Peyer's patch (tissue), 4 donors: ENCODE results near the gene GNAO1. TPM values are rescaled to one million over a fixed set of nuclear protein-coding genes. Genes with fewer than 3 reads are reported as not detected.

Experiments used
- DNase-seq, 3 donors: peaks; one replicate each; pipeline ENCODE4 v3.0.0-alpha.2; 2017 to 2019
- H3K27ac ChIP-seq, 4 donors: fragments of 200-600 bp; sonication (generic); one replicate each; pipeline ENCODE4 v1.5.1; 2016 to 2019
- H3K27me3 ChIP-seq, 2 donors: fragments of 200-600 bp; sonication (generic); one replicate each; pipeline ENCODE4 v1.5.1; 2019
- H3K36me3 ChIP-seq, 3 donors: fragments of 200-600 bp; sonication (generic); one replicate each; pipeline ENCODE4 v1.5.1; 2016 to 2019
- H3K4me1 ChIP-seq, 4 donors: fragments of 200-600 bp; sonication (generic); one replicate each; pipeline ENCODE4 v1.5.1; 2016 to 2019
- H3K4me3 ChIP-seq, 4 donors: fragments of 200-600 bp; sonication (generic); 1 replicate in 3 of 4; 2 replicates in 1 of 4; pipeline ENCODE4 v1.5.1; 2016 to 2019; ENCODE audit warnings: mild to moderate bottlenecking in 1 of 4
- H3K9me3 ChIP-seq, 4 donors: fragments of 200-600 bp; sonication (generic); one replicate each; pipeline ENCODE4 v1.5.1; 2016 to 2019; ENCODE audit warnings: mild to moderate bottlenecking in 1 of 4
- POLR2A ChIP-seq, 2 donors: fragments of 450-650 bp; IDR thresholded peaks; one replicate each; pipeline ENCODE4 v1.5.1; 2017; ENCODE audit warnings: antibody characterized with exemption in 2 of 2, mild to moderate bottlenecking in 2 of 2, moderate library complexity in 2 of 2
- total RNA-seq, 4 donors: library from RNA; depleted of rRNA; stranded (reverse); fragments of >200 nt; gene quantifications; one replicate each; pipeline ENCODE4 v1.1.0, GENCODE V29; 2016
- TF ChIP-seq, protein P1 (sequence below), 6 experiments: fragments of 450-650 bp in 4 of 6; fragments of 200-600 bp in 2 of 6; sonication (generic) in 1 of 6; IDR thresholded peaks; one replicate each; pipeline ENCODE4 v1.5.1; 2017 to 2019; ENCODE audit warnings: antibody characterized with exemption in 6 of 6, mild to moderate bottlenecking in 3 of 6, moderate library complexity in 1 of 6

Gene GNAO1
- total RNA-seq, 4 donors from 2014 or later, result 6.3 to 39.6 (median 7.3) TPM

DNA sequence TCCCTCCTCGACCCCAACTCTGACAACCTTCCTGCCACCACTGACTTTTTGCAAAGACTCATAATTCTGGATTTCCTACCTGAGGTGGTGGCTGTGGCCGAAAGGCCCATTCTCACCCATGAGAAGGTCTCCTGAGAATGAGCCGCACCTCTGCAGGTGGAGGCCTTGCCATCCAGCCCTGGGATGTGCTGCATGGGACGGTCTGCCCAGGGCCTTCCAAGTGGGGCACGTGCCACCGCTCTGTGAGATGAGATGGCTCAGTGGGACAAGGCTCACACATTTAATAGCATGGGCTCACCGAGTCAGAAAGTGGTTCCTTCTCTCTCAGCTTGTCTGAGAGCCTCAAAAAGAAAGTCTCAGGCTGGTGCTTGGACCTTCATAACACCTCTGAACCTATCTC lies 121.3 kb downstream of the GNAO1 start:
- no peak for DNase-seq

DNA sequence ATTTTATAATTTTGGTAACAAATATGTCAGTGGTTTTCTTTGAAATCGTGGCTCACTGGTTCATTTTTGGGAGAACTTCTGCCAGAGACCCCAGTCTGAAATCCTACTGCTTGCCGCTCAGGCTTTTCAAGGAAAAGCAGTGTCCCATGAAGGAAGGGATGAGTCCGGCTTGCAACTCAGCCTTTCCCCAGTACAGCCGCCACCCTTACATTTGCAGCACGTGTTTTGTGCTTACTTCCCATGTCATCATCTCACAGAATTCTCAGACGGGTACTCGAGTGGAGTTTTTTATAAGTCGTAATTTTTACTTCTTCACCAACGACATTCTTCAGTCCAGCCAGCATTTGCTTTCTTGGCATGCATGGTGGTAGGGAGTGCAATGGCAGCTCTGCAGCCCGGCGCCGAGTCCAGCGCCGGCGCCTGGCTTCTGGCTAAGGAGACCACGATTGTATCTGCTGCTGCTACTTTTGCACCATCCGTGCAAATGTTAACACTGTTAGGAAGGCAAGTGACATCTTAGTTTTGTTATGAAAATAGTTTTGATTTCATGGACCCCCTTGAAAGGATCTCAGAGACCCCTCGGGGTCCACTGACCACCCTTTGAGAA lies 123.1 kb downstream of the GNAO1 start:
- no peak overlapping the region for H3K27ac ChIP-seq
- H3K36me3 ChIP-seq, result no peaks in the 10 kb centered on the region
- H3K27me3 ChIP-seq, result no peaks in the 10 kb centered on the region
- no peaks in the 10 kb centered on the region for H3K9me3 ChIP-seq
- DNase-seq, result no peak
- TF ChIP-seq POLR2A (IDR thresholded peaks at IDR 0.05), result no peak
- TF ChIP-seq, protein P1, sequence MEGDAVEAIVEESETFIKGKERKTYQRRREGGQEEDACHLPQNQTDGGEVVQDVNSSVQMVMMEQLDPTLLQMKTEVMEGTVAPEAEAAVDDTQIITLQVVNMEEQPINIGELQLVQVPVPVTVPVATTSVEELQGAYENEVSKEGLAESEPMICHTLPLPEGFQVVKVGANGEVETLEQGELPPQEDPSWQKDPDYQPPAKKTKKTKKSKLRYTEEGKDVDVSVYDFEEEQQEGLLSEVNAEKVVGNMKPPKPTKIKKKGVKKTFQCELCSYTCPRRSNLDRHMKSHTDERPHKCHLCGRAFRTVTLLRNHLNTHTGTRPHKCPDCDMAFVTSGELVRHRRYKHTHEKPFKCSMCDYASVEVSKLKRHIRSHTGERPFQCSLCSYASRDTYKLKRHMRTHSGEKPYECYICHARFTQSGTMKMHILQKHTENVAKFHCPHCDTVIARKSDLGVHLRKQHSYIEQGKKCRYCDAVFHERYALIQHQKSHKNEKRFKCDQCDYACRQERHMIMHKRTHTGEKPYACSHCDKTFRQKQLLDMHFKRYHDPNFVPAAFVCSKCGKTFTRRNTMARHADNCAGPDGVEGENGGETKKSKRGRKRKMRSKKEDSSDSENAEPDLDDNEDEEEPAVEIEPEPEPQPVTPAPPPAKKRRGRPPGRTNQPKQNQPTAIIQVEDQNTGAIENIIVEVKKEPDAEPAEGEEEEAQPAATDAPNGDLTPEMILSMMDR (IDR thresholded peaks at IDR 0.05), result no peak
- H3K4me3 ChIP-seq, result no peak overlapping the region
- no peaks in the 10 kb centered on the region for H3K4me1 ChIP-seq

More for the DNA sequence above, 121.3 kb downstream of the GNAO1 start:
- TF ChIP-seq, protein P1 (IDR thresholded peaks at IDR 0.05), result no peak
- TF ChIP-seq POLR2A (IDR thresholded peaks at IDR 0.05), result no peak
- no peak overlapping the region for H3K4me3 ChIP-seq
- no peaks in the 10 kb centered on the region for H3K9me3 ChIP-seq
- H3K4me1 ChIP-seq, result no peaks in the 10 kb centered on the region
- no peaks in the 10 kb centered on the region for H3K27me3 ChIP-seq
- no peaks in the 10 kb centered on the region for H3K36me3 ChIP-seq
- H3K27ac ChIP-seq, result no peak overlapping the region

DNA sequence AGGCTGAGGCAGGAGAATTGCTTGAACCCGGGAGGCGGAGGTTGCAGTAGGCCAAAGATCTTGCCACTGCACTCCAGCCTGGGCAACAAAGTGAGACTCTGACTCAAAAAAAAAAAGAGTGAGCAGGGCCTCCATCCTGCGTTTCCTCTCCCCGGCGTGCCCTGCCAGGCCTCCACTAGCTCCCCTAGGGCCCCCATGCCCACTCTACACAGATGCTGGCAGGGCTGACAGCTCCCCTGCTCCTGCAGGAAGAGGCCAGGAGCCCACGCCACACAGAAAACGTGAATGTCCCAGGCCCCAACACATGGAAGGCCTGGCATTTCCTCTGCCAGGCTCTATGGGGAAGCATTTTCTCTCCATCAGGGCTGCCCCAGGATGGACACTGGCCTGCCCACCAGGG lies 124.7 kb downstream of the GNAO1 start:
- no peak for DNase-seq
- no peaks in the 10 kb centered on the region for H3K36me3 ChIP-seq
- no peaks in the 10 kb centered on the region for H3K27me3 ChIP-seq
- no peaks in the 10 kb centered on the region for H3K4me1 ChIP-seq
- no peak overlapping the region for H3K27ac ChIP-seq
- no peak overlapping the region for H3K4me3 ChIP-seq
- TF ChIP-seq POLR2A (IDR thresholded peaks at IDR 0.05), result no peak
- TF ChIP-seq, protein P1 (IDR thresholded peaks at IDR 0.05), result no peak
- no peaks in the 10 kb centered on the region for H3K9me3 ChIP-seq

DNA sequence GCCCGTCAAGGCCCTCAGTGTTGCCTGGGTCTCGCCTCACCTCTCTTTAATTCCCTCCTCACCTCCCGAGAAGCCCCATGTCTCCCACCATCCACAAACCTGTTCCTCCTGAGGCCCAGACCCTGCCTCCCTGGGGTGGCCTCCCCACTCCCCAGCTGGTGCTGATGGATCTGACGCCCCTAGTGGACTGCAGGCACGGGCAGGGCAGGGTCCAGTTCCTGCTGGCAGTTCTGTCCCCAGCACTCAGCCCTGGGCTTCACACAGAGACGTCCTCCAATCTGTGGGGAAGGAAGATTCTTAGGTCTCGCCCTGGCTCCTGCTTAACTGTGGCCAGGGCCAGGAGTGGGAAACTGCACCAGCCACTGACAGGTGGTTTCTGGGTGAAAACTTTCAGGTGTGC lies 125.3 kb downstream of the GNAO1 start:
- no peak overlapping the region for H3K27ac ChIP-seq
- DNase-seq, result no peak
- H3K27me3 ChIP-seq, result no peaks in the 10 kb centered on the region
- no peak for TF ChIP-seq POLR2A (IDR thresholded peaks at IDR 0.05)
- TF ChIP-seq, protein P1 (IDR thresholded peaks at IDR 0.05), result no peak
- no peaks in the 10 kb centered on the region for H3K4me1 ChIP-seq
- no peak overlapping the region for H3K4me3 ChIP-seq
- H3K36me3 ChIP-seq, result no peaks in the 10 kb centered on the region
- no peaks in the 10 kb centered on the region for H3K9me3 ChIP-seq

DNA sequence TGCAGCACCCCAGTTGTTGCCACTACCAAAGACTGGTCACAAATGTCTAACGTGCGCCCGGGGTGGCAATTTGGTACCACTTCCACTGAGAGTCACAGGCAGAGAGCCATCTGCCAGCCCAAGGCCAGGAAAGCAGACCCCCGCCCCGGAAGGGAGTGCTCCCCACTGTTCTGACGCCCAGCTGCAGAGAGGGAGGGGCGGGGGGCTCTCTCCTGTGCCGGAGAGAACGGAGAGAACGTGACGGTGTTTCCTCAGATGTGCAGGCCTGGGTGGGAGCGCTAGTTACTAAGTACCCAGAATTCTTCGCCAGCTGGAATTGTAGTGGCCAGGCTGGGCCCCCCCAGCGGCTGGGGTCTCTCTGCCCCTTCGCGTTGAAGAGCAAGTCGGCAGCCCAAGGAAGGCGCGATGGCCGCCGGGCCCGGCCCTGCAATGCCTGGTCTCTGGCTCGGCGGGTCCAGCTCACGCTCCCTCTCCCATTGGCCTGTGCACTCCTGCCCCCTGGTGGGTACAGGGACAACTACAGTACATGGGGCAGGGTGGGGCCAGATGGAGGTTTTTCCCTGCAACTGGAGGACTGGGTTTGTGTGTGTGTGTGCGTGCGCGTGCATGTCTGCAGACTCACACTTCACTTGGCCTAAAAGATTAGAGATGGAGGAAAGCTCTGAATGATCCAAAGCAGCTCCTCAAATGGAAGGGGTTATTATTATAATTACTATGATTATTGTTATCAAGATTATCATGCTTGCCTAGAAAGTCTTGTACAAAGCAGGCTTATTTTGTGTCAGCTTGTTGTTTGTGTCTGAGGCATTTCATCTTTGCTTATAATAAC lies 126.9 kb downstream of the GNAO1 start:
- no peak for TF ChIP-seq POLR2A (IDR thresholded peaks at IDR 0.05)
- TF ChIP-seq, protein P1 (IDR thresholded peaks at IDR 0.05), result peak; percentile 79 to 94 (median 88)

More for the DNA sequence above, 126.9 kb downstream of the GNAO1 start:
- no peaks in the 10 kb centered on the region for H3K27me3 ChIP-seq
- no peaks in the 10 kb centered on the region for H3K36me3 ChIP-seq
- H3K4me3 ChIP-seq, result peak overlapping the region in 2 of 4 donors; percentile 32 to 43
- no peaks in the 10 kb centered on the region for H3K9me3 ChIP-seq
- peak overlapping the region in 2 of 4 donors; percentile 25 to 26 for H3K27ac ChIP-seq
- peak; percentile 69 to 88 (median 82) for DNase-seq
- no peaks in the 10 kb centered on the region for H3K4me1 ChIP-seq
